Measurements from ENCODE around the gene CYP11A1. TPM values are rescaled to one million over a fixed set of nuclear protein-coding genes. Genes with fewer than 3 reads are reported as not detected.

The CYP11A1 gene
- total and polyA plus RNA-seq, 2 experiments from 2014 or later: 5.4 to 13.0 TPM

DNA sequence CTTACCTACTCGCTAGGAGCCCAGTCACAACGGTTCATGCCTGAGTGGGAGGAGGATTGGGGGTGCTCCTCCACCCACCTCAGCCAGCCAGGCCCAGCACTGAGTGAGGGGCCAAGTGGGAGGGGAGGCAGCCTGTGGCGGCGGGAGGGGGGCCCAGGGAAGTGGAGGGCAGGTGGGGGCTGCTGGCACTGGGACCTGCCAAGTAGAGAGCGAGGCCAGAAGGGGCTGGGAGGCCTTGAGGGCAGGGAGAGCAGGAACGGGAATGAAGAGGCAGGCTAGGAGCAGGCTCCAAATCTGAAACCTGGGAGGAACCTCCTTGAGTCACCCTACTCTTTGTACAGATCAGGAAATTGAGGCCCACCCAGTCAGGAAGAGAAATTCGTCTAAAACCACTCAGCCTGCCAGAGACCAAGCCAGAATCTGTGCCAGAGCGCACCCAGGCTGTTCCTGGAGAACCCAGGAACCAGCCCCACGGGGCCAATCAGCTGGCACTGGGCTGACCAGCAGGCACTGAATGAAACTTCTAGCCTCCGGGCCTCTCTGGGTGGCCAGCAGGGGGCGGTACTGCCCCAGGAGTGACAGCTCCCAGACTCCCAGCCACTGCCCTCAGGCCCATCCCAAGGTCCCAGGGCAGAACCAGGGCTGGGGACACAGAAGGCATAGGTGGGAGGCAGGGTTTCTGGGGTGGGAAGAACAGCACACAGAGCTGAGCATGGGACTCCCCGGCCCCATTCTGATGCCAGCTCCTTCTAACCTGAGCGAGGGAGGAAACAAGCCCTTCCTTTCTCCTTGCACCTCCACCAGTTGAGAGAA is 14.8 kb upstream of the CYP11A1 start:
- Histone ChIP-seq H3K27me3 (no peaks in the 10 kb centered on the region), H3K27ac (no peak overlapping the region), H3K4me3 (no peak overlapping the region), H3K9me3 (ENCODE audit: low read depth) (no peaks in the 10 kb centered on the region), H3K4me1 (ENCODE audit: low read depth) (peaks cover 10% of the 10 kb centered on the region), H3K36me3 (no peaks in the 10 kb centered on the region)
- DNase-seq (ENCODE audit: low read depth in 1 of 2, low spot score in 1 of 2): peak; percentile 82 to 92
- TF ChIP-seq, protein P1, sequence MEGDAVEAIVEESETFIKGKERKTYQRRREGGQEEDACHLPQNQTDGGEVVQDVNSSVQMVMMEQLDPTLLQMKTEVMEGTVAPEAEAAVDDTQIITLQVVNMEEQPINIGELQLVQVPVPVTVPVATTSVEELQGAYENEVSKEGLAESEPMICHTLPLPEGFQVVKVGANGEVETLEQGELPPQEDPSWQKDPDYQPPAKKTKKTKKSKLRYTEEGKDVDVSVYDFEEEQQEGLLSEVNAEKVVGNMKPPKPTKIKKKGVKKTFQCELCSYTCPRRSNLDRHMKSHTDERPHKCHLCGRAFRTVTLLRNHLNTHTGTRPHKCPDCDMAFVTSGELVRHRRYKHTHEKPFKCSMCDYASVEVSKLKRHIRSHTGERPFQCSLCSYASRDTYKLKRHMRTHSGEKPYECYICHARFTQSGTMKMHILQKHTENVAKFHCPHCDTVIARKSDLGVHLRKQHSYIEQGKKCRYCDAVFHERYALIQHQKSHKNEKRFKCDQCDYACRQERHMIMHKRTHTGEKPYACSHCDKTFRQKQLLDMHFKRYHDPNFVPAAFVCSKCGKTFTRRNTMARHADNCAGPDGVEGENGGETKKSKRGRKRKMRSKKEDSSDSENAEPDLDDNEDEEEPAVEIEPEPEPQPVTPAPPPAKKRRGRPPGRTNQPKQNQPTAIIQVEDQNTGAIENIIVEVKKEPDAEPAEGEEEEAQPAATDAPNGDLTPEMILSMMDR (IDR thresholded peaks at IDR 0.05; ENCODE audit: low read depth, low read length): peak; percentile 99

DNA sequence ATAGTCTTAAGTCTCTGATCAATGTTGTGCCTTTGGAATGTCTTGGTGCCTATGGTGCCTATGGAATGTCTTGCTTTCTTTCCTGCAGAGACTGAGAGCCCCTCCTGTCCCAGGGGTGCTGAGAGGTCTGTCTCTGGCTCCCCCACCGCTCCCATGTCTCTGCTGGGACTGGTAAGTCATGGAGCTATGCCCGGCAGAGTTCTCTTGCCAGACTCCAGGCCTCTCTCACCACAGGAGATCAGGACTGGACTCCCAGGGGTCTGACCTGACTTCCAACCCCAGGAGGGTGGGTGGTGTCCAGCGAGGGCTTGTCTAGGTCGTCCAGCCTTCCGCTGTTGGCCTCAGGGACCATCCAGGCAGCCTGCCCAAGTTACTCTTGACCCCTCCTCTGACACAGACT is 14.0 kb upstream of the CYP11A1 start:
- DNase-seq (ENCODE audit: low read depth in 1 of 2, low spot score in 1 of 2): no peak
- no peak overlapping the region for H3K4me3 ChIP-seq
- H3K36me3 ChIP-seq: no peaks in the 10 kb centered on the region
- no peaks in the 10 kb centered on the region for H3K27me3 ChIP-seq
- H3K27ac ChIP-seq: no peak overlapping the region
- H3K4me1 ChIP-seq (ENCODE audit: low read depth): peaks cover 10% of the 10 kb centered on the region
- TF ChIP-seq, protein P1 (IDR thresholded peaks at IDR 0.05; ENCODE audit: low read depth, low read length): no peak
- no peaks in the 10 kb centered on the region for H3K9me3 ChIP-seq (ENCODE audit: low read depth)

DNA sequence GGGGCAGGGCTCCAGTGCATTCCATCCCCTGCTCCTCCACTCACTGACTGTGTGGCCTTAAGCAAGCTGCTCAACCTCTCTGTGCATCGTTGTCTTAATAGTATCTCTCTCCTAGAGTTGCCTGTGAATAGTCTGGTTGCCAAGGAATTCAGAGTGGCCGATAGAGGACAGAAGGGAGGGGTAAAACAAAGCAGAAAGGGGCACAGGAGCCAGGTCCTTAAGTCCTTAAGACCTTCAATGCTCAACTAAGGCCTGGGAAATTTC is 13.7 kb upstream of the CYP11A1 start:
- no peaks in the 10 kb centered on the region for H3K27me3 ChIP-seq
- H3K27ac ChIP-seq: no peak overlapping the region
- no peak overlapping the region for H3K4me3 ChIP-seq
- TF ChIP-seq, protein P1 (IDR thresholded peaks at IDR 0.05; ENCODE audit: low read depth, low read length): no peak
- DNase-seq (ENCODE audit: low read depth in 1 of 2, low spot score in 1 of 2): no peak
- H3K36me3 ChIP-seq: no peaks in the 10 kb centered on the region
- H3K9me3 ChIP-seq (ENCODE audit: low read depth): no peaks in the 10 kb centered on the region
- H3K4me1 ChIP-seq (ENCODE audit: low read depth): peaks cover 10% of the 10 kb centered on the region

DNA sequence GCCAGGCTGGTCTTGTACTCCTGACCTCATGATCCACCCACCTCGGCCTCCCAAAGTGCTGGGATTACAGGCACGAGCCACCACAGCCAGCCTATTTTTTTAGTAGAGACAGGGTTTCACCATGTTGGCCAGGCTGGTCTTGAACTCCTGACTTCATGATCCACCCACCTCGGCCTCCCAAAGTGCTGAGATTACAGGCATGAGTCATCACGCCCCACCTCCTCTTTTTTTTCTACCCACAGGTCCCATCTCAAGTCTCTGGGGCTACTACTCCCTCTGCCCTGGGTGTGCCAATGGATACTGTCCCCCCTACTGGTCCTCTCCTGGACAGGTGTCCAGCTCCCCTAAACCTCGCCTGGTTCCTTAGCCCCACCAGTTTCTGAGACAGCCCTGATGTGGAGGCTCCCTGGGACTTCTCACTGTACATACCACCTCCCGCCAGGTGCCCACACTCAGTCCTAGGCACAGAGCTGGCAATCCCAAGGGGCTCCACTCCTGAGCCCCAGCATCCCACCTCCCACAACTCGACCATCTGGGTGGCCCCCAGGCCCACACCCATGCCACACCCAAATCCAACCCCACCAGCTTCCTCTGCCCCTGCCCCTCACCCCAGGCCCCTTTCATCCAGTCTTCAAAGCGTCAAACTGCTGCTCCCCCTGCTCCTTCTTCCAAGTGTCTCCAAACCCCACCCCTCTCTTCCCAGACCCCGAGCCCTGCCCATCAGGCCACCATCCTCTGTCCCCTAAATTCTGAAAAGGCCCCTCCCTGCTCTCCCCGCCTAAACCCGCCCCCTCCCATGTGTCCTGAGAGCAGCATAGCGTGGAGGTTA is 13.1 kb upstream of the CYP11A1 start:
- H3K27ac ChIP-seq: no peak overlapping the region
- H3K36me3 ChIP-seq: no peaks in the 10 kb centered on the region
- no peak overlapping the region for H3K4me3 ChIP-seq
- no peaks in the 10 kb centered on the region for H3K27me3 ChIP-seq
- TF ChIP-seq, protein P1 (IDR thresholded peaks at IDR 0.05; ENCODE audit: low read depth, low read length): no peak
- H3K4me1 ChIP-seq (ENCODE audit: low read depth): peaks cover 7% of the 10 kb centered on the region
- DNase-seq (ENCODE audit: low read depth in 1 of 2, low spot score in 1 of 2): no peak
- no peaks in the 10 kb centered on the region for H3K9me3 ChIP-seq (ENCODE audit: low read depth)

DNA sequence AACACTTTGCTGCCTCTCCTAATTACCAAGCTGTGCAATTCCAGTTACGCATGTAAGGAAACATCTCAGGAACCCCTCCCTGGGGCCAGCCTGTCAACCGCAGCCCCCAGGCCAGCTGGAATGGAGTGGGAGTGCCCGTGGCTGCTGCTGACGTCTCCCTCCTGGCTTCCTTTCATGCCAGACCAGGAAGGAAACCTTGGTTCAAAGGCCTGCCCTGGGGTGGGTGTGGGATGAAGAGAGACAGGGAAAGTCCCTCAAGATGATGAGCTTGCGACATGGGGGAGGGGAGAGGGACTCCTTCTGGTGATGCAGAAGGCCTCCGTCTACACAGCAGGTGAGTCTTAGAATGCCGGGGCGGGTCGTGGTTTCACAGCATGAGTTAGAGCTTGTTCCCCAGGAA is 11.4 kb upstream of the CYP11A1 start:
- Histone ChIP-seq H3K36me3 (no peaks in the 10 kb centered on the region), H3K27ac (no peak overlapping the region), H3K9me3 (ENCODE audit: low read depth) (no peaks in the 10 kb centered on the region), H3K4me1 (ENCODE audit: low read depth) (no peaks in the 10 kb centered on the region), H3K4me3 (no peak overlapping the region), H3K27me3 (no peaks in the 10 kb centered on the region)
- DNase-seq (ENCODE audit: low read depth in 1 of 2, low spot score in 1 of 2): peak in 1 of 2 donors; percentile 88
- TF ChIP-seq, protein P1 (IDR thresholded peaks at IDR 0.05; ENCODE audit: low read depth, low read length): no peak
